HUDEP-2 (cell line): ENCODE data around the gene ADPRS.

Source experiments
- DNase-seq, 76 experiments: peaks; one replicate each; lab custom pipeline; 2025; ENCODE audit not compliant: unreplicated experiment in 76 of 76; lab: John Stamatoyannopoulos, UW

ADPRS gene, protein sequence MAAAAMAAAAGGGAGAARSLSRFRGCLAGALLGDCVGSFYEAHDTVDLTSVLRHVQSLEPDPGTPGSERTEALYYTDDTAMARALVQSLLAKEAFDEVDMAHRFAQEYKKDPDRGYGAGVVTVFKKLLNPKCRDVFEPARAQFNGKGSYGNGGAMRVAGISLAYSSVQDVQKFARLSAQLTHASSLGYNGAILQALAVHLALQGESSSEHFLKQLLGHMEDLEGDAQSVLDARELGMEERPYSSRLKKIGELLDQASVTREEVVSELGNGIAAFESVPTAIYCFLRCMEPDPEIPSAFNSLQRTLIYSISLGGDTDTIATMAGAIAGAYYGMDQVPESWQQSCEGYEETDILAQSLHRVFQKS

DNA sequence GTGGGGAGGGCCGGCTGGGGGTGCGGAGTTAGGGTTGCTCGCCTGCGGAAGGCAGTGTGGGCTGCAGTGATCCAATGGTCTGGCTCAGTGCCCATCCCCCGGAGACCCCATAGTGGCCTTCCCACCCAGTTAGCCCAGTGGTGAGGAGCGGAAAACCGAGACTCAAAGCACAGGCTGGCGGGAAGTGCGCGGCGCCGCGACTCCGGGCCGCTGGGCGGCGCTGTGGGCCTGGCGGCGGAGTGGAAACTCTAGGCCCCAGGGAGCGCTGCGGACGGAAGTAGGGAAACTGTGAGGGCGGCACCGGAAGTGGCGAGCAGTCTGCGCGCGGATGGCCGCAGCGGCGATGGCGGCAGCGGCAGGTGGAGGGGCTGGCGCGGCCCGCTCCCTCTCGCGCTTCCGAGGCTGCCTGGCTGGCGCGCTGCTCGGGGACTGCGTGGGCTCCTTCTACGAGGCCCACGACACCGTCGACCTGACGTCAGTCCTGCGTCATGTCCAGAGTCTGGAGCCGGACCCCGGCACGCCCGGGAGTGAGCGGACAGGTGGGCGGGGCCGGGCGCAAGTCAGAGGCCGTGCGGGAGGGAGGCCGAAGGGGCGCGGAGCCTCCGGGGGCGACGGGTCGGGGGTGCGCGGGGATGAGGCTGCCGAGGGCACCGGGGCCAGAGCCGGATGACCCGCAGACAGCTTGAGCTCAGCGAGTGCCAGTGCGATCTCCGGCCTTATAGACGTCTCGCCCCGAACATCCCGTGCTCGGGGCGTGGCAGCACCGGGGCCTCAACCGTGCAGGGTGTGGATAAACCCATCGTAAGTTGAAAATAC is at the start of gene ADPRS:
ADPRS (plus strand) TSS at position 316 of the 816 bp plus-strand sequence; CDS start at position 329, 13 bp downstream.
- peak in 73 of 76 experiments; percentile 15 to 89 (median 77) for DNase-seq

DNA sequence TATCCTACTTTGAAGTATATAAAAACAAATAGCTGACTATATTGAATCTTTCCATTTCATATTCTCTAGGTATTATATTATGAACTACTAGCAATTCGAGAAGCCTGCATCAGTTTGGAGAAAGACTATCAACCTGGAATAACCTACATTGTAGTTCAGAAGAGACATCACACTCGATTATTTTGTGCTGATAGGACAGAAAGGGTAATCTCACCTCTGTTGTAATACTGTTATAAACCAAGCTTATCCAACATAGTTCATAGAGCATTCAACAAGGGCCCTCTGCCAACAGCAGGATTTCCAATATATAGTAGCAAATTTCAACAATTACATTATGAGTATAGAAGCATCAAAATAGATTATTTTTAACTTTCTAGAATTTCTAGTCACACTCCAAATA is 48.5 kb upstream of the ADPRS start:
- no peak for DNase-seq

DNA sequence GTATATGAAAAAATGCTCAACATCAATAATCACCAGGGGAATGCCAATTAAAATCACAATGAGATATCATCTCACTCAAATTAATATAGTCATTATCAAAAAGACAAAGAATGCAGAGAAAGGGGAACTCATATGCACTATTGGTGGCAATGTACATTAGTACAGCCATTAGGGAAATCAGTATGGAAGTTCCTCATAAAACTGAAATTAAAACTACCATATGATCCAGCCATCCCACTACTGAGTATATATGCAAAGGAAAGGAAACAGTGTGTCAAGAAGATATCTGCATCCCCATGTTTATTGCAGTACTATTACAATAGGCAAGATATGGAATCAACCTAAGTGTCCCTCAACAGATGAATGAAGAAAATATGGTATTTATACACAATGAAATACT is 36.9 kb upstream of the ADPRS start:
- DNase-seq = no peak

DNA sequence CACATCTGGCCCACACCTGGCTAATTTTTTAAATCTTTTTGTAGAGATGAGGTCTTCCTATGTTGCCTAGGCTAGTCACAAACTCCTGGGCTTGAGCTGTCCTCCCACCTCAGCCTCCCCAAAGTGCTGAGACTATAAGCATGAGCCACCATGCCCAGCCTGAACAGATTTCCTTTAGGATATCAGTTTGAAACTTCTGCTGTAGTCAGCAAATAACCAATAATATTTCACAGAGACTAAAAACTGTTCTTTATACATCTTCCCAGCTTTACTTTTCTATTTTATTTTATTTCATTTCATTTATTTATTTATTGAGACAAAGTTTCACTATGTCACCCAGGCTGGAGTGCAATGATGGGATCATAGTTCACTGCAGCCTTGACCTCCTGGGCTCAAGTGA is 34.7 kb upstream of the ADPRS start:
- DNase-seq = no peak

GRCh38 chr1:36055706-36056105 is 33.0 kb upstream of the ADPRS start:
- no peak for DNase-seq

DNA sequence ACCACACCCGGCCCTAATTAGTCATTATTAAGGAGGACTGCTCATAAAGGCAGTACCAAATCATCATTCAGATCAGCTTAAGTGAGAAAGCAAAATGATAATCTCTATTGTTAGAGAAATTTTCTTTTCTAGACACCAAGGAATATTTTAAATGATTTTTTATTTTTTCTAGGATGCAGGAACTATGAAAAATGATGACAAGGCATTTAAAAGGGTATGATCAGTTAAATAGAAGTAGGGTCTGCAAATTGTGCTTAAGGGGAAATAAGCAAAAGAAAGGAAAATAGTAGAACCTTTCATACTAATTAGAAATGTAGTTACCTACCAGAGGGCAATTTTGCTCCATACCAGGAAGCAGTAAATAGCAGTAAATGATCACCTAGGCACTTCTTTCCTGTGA is 26.4 kb upstream of the ADPRS start:
- DNase-seq = no peak

- DNase-seq = no peak
These were observed 20.8 kb upstream of the ADPRS start for GRCh38 chr1:36067871-36068270.

GRCh38 chr1:36068866-36069265 is 19.8 kb upstream of the ADPRS start:
- no peak for DNase-seq

GRCh38 chr1:36070349-36070748 is 18.3 kb upstream of the ADPRS start:
- DNase-seq = no peak

DNA sequence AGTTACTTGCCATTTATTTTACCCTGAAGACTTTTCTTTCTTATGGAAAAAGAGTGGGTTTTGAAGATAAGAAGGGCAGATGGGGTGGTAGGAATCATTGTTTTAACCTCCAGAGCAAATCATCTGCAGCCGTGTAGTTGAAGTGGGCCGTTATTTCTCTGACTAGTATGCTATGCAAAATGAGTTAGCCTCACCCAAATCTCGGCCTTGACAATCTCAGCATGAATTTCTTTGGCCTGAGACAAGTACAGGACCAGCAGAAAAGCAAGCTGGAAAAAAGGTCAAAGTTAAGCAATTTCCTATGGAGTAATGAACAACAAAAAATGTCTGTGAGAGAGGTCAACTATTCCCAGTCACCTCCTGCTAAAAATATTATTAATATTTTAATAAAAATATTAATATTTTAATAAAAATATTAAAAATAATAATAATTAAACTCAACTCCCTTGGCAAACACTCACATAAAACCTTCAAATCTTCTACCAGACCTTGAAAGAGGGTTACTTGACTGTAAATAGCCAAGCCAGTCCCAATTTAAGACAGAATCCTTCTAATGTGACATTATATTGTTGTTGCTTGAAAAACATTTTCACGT is 11.6 kb upstream of the ADPRS start:
- DNase-seq = peak in 1 of 76 experiments; percentile 8

DNA sequence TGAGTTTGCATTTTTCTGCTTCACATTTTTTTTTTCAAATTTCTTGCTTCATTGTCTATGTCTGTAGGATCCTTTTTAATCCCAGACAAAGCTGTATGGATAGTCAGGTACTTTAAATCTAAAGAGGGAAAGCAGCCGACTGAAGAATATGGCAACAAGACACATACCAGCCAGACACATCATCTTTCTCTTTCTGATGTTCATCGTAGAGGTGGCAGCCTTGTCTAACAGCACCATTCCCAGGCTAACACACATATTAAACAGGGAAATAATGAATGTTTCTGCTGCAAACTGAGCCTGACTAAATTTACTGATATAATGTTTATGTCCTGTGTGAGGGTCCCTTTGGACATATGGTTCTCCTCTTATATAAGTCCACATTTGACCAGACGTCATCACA is 8.5 kb upstream of the ADPRS start:
- no peak for DNase-seq

DNA sequence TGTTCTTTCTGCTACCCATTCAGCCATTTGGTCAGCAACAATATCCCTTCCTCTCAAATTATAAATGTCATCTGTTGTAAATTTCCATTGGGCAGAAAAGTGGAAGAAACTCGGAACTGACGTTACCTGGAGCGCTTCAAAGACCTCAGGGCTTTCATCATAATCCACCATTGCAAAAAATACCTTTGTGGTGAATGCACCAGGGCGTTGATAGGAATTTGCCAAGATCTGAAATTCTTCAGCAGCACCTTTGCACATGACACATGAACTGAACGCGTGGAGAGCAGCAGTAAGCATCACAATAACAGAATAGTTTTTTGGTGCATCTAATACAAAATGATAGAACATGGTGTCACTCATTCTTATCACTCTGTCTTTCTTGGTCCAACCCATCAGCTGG is 7.9 kb upstream of the ADPRS start:
- DNase-seq = no peak

DNA sequence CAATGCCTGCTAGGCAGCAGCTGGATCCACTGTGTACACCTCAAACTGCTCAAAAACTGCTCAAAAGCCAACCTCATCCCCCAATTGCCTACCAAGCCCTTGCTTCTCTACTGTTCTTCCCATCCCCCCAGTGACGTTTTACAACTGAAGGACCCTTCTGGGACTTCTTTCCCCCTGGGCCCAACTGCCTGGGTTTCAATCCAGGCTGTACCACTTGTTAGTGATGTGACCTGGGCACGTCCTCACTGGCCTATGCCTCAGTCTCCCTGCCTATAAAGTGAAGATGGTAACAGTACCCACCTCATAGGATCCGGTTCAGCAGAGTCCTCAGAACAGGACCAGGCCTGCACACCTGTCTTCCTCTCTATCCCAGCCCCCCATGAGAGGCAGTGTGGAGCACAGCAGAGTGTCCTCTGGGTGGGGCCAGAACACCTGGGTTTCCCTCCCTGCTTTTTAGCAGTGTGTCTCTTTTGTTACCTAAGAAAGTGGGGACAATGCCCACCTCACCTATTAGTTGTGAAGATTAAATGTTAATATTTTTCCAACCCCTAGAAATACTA is 6.7 kb upstream of the ADPRS start:
- no peak for DNase-seq

GRCh38 chr1:36083219-36083618 is 5.5 kb upstream of the ADPRS start:
- no peak for DNase-seq

- DNase-seq = peak in 8 of 76 experiments; percentile 4 to 31 (median 10)
These were observed 4.8 kb upstream of the ADPRS start, which contains the start of gene TEKT2 for GRCh38 chr1:36083635-36084496. Gene TEKT2, plus strand, starts transcription at chr1:36084094. Its CDS starts 828 bp downstream, at chr1:36084922.

DNA sequence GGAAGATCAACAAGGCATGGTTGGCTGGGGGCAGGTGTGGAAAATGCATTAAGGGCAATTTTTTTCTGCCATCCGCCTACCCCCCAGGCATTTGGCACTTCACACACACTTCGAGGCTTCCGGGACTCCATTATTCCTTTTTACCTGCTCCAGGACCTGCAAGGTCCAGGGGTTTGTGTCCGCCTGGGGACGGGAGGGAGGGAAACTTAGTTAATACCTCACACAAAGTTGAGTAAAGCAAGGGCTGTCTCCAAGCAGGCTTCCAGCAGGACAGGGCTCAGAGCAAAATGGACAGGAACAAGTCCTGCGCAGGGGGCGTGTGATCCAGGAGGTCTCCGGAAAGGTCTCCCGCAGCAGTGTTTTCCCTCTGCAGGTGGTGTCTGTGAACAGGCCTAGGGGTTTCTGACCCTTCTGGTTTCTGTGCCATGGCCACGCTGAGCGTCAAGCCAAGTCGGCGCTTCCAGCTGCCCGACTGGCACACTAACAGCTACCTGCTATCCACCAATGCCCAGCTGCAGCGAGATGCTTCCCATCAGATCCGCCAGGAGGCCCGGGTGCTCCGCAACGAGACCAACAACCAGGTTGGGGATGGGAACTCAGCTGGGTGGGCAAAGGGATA is 4.1 kb upstream of the ADPRS start:
- no peak for DNase-seq

GRCh38 chr1:36085126-36085525 is 3.6 kb upstream of the ADPRS start:
- no peak for DNase-seq

DNA sequence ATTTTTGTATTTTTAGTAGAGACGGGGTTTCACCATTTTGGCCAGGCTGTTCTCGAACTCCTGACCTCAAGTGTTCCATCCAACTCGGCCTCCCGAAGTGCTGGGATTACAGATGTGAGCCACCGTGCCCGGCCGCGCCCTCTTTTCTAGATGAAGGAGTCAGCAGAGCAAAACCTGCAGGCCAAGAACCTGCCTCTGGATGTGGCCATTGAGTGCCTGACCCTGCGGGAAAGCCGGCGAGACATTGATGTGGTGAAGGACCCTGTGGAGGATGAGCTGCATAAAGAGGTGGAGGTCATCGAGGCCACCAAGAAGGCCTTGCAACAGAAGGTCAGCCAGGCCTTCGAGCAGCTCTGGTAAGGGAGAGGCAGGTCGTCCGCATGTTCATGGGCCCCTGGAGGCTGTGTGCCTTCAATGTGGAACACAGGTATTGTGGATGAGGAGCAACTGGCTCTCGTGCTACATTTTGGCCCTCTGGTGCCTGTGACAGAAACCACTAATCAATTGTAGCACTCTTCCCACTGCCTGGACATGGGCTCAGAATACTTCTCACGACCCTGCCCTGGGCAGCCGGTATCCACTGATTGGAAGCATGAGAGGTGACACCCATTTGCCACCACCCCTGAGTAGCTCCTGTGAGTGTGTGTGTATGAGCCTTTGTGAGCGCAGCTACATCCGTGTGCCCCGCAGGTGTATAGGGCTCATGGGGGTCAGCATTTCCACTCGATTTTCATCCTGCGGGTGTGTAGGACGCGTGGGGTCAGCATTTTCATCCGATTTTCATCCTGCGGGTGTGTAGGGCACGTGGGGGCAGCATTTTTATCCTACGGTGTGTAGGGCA is 2.8 kb upstream of the ADPRS start:
- no peak for DNase-seq
